GM19239 (cell line): ENCODE results near the gene DMXL1.
"Not testable (repeated sequence)": the region's sequence is repeated elsewhere in the genome, so short reads cannot be mapped to it uniquely, and the experiment has no call there.

Experiments
- DNase-seq: peaks from one replicate; pipeline ENCODE4 v3.0.0; 2011; ENCODE audit warnings: low spot score; ENCODE audit not compliant: insufficient read length
- FAIRE-seq: peaks from 2 replicates; lab custom pipeline; 2011; peaks lifted over from hg19 to GRCh38; lab: Jason Lieb, UNC

The DMXL1 gene

GRCh38 chr5:119122474-119122873 is 51.6 kb downstream of the DMXL1 start:
- FAIRE-seq, DNase-seq: not testable (repeated sequence)

DNA sequence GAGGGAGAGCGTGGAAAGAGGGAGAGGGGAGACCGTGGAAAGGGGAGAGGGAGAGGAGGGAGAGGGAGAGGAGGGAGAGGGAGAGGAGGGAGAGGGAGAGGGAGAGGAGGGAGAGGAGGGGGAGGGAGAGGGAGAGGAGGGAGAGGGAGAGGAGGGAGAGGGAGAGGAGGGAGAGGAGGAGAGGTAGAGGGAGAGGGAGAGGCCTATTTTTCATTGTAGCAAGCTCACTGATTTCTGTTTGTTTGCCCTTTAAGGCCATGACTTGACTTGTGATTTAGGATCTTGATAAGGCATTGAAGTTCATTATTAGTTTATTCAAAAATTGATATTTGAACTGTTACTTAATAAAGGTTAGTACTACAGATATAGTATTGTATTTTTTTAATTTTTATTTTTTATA is 52.4 kb downstream of the DMXL1 start:
- no peak for DNase-seq
- no peak for FAIRE-seq

- no peak for DNase-seq
- no peak for FAIRE-seq
Observed at GRCh38 chr5:119129770-119130169, 58.9 kb downstream of the DMXL1 start.

GRCh38 chr5:119131530-119132304 is 60.8 kb downstream of the DMXL1 start:
- FAIRE-seq (no peak), DNase-seq (no peak)

- not testable (repeated sequence) for FAIRE-seq, DNase-seq
Observed at GRCh38 chr5:119135743-119136142, 64.9 kb downstream of the DMXL1 start.

GRCh38 chr5:119136666-119137318 is 65.9 kb downstream of the DMXL1 start:
- FAIRE-seq (no peak), DNase-seq (no peak)

DNA sequence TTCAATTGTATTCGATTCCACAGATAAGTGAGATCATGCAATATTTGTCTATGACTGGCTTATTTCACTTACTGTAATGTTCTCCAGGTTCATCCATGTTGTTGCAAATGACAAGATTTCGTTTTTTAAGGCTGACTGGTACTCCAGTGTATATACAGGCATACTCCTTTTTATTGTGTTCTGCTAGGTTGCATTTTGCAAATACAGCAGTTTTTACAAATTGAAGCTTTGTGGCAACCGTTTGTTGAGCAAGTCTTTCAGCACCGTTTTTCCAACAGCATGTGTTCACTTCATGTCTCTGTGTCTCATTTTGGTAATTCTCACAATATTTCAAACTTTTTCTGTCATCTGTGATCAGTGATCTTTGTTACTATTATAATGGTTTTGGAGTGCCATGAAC is 82.7 kb downstream of the DMXL1 start:
- DNase-seq (no peak), FAIRE-seq (no peak)

DNA sequence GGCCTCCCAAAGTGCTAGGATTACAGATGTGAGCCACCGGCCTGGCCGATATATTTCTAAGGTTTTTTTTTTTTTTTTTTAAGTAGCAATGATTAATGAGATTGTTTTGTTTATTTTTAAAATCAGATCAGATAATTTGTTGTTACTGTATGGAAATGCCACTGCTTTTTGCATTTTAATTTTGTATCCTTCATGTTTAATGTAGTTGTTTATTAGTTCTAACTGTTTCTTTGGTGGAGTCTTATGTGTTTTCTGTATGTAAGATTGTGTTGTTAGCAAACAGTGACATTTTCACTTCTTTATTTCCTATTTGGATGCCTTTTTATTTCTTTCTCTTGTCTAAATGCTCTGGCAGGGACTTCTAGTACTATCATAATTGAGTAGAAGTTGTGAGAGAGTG is 87.3 kb downstream of the DMXL1 start:
- FAIRE-seq (no peak), DNase-seq (no peak)

GRCh38 chr5:119161430-119161829 is 90.5 kb downstream of the DMXL1 start:
- DNase-seq (no peak), FAIRE-seq (no peak)

DNA sequence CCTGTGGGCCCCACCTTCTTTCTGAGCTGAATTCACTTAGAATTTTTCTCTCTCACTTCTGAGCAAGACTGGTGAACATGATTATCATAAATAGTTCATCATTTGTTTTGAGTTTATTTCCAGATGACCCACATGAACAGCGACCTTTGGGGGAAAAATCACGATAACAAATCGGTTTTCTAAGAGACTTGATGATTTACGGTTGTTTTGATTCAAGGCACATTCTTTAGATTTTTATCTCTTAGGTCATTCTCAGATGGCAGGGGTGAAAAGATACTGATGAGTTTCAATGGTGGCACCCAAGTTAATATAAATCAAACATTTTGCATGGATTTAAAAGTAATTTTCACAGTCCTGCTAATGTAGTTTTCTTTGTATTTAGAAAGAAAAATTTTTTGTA is 95.1 kb downstream of the DMXL1 start:
- DNase-seq (no peak), FAIRE-seq (no peak)

DNA sequence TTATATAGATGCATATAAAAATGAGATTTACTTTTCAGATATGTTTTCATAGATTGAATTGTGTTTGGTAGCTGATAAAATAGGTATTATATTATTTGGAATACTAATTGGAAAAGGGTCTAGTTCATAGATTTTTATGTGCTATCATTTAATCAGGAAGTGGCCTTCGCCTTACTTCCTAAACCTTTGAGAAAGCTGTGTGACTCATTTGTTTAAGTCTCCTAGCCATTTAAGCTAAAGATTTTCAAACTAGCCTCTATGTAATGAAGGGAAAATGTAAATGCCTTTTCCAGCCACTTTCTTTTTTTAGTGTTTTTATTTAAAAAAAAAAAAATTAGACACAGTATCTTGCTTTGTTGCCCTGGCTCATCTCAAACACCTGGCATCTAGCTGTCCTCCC is 97.5 kb downstream of the DMXL1 start:
- no peak for DNase-seq

GRCh38 chr5:119171686-119172085 is 100.8 kb downstream of the DMXL1 start:
- no peak for FAIRE-seq

More for the DNA sequence above, 97.5 kb downstream of the DMXL1 start:
- FAIRE-seq, result no peak

GRCh38 chr5:119174578-119175163 is 103.8 kb downstream of the DMXL1 start:
- DNase-seq, result no peak
- peak; percentile 88 for FAIRE-seq

More at GRCh38 chr5:119171686-119172085, 100.8 kb downstream of the DMXL1 start:
- no peak for DNase-seq

GRCh38 chr5:119176785-119177184 is 105.9 kb downstream of the DMXL1 start:
- FAIRE-seq (no peak), DNase-seq (no peak)

DNA sequence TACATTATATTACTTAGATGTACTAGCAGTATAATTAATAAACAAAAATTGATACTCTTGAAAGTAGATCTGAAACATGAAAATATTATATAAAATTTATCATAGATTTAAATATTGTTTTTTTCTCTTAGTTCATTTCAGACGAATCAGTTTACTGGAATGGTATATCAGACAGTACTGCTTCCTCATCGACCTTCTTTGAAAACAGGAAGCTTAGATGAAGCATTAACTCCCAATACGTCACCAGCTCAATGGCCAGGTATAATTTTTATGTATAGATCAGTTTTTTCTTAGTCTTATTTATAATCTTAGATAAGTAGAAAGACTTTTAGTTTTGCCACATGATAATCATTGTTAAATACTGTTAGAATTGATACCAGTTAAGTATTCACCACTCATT is 106.3 kb downstream of the DMXL1 start:
- no peak for FAIRE-seq
- no peak for DNase-seq

DNA sequence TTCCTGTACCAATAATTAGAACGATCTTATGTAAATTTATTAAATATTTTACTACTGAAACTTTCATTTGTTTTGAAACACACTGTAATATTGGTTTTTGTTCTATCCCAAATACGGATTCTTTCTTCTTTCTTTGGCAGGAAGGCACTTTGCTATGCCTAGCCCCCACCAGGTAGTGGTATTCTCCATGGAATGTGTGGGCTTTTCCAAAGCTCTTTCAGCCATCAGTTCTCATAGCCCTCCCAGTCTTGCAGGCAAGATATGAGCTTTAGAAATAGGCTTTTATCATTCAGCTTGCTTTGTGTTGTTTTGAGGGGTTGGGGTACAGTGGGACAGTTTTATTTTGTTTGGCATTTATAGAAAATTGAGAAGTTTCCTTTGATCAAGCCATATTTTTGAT is 107.5 kb downstream of the DMXL1 start:
- FAIRE-seq, result peak; percentile 70

GRCh38 chr5:119179857-119180641 is 109.2 kb downstream of the DMXL1 start:
- no peak for DNase-seq
- no peak for FAIRE-seq

More for the DNA sequence above, 107.5 kb downstream of the DMXL1 start:
- DNase-seq, result no peak

- not testable (repeated sequence) for DNase-seq, FAIRE-seq
Observed at GRCh38 chr5:119185512-119185911, 114.6 kb downstream of the DMXL1 start.

- DNase-seq (no peak), FAIRE-seq (peak; percentile 76)
Observed at GRCh38 chr5:119187776-119188529, 117.1 kb downstream of the DMXL1 start.
